Sigmoid colon (tissue), 7 donors: ENCODE results near the gene RAB36. TPM values are rescaled to one million over a fixed set of nuclear protein-coding genes. Genes with fewer than 3 reads are reported as not detected.

Experiments
- DNase-seq: peaks from one replicate; pipeline ENCODE4 v3.0.0-alpha.2; 2019
- H3K27ac ChIP-seq, 4 donors: fragments of 200-600 bp; sonication (generic); one replicate each; pipeline ENCODE4 v1.5.1; 2016 to 2019; ENCODE audit warnings: mild to moderate bottlenecking in 1 of 4
- H3K27me3 ChIP-seq, 3 donors: fragments of 200-600 bp; sonication (generic); one replicate each; pipeline ENCODE4 v1.5.1; 2019; ENCODE audit warnings: mild to moderate bottlenecking in 1 of 3
- H3K36me3 ChIP-seq, 4 donors: fragments of 200-600 bp; sonication (generic); one replicate each; pipeline ENCODE4 v1.5.1; 2016 to 2019
- H3K4me1 ChIP-seq, 4 donors: fragments of 200-600 bp; sonication (generic); one replicate each; pipeline ENCODE4 v1.5.1; 2017 to 2019
- H3K4me3 ChIP-seq, 4 donors: fragments of 200-600 bp; sonication (generic); one replicate each; pipeline ENCODE4 v1.5.1; 2017 to 2019; ENCODE audit warnings: mild to moderate bottlenecking in 2 of 4, moderate library complexity in 1 of 4
- H3K9me3 ChIP-seq, 4 donors: fragments of 200-600 bp in 3 of 4; sonication (generic) in 3 of 4; one replicate each; pipeline versions ENCODE4 v1.5.1 to v1.6.1; 2013 to 2019
- EP300 ChIP-seq, 4 donors: sonication (generic); formaldehyde crosslinking; IDR thresholded peaks; one replicate each; pipeline ENCODE4 v1.6.1; 2017; ENCODE audit warnings: antibody characterized with exemption in 4 of 4
- POLR2A ChIP-seq, 2 donors: fragments of 450-650 bp; IDR thresholded peaks; one replicate each; pipeline ENCODE4 v1.6.1; 2016; ENCODE audit warnings: antibody characterized with exemption in 2 of 2, mild to moderate bottlenecking in 2 of 2, moderate library complexity in 2 of 2
- POLR2AphosphoS5 ChIP-seq, 4 donors: sonication (generic); formaldehyde crosslinking; IDR thresholded peaks; one replicate each; pipeline ENCODE4 v1.6.1; 2017; ENCODE audit warnings: antibody characterized with exemption in 4 of 4
- WGBS, 2 donors: extraction: QIAGEN DNeasy Blood & Tissue Kit; methylation state at CpG; one replicate each; pipeline ENCODE4 v1.1.7; 2013; 5-methylcytosine and 5-hydroxymethylcytosine counted together
- intact Hi-C: fragments of 100-400 bp; cut with DNase I; formaldehyde crosslinking; loops from one replicate; pipeline ENCODE4 v1.15.1; 2023
- polyA plus RNA-seq, 3 donors: library from polyadenylated mRNA; stranded (reverse); fragments of 200-250 nt; gene quantifications; one replicate each; pipeline ENCODE4 v1.2.3, GENCODE V29; 2013
- total RNA-seq, 4 donors: library from RNA; depleted of rRNA; stranded (reverse); fragments of >200 nt; gene quantifications; one replicate each; pipeline ENCODE4 v1.1.0, GENCODE V29; 2016
- TF ChIP-seq, protein P1 (sequence below), 4 experiments: fragments of 450-650 bp in 3 of 4; fragments of 200-600 bp in 1 of 4; IDR thresholded peaks; one replicate each; pipeline ENCODE4 v1.5.1; 2016 to 2019; ENCODE audit warnings: antibody characterized with exemption in 4 of 4, mild to moderate bottlenecking in 3 of 4, moderate library complexity in 2 of 4
- donor health status: healthy with polysubstance abuse.
- donor health status: Bipolar disorder and iron deficiency.
- donor health status: healthy.

RAB36 gene
- total and polyA plus RNA-seq, 7 donors = 0.23 to 5.3 (median 2.1) TPM

DNA sequence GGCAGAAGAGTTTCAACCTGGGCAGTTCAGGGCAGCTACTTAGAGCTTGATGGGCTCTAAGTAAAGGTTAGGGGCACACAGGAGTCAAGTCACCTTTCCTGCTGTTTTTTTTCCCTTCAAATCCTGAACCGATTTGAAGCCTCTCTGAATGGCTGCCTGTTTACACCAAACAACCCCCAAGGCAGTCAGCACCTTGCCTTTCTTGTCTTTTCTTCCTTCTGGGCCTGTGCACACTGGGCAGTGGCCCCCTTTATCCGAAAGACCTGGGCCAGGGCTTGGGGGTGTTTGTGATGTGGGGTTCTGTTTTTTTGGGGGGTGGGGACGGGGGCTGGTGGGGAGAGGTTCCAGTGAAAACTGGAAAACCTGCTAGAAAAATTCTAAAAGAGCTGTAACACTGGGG is 7.8 kb upstream of the RAB36 start:
- no peak overlapping the region for H3K4me3 ChIP-seq
- H3K9me3 ChIP-seq = no peaks in the 10 kb centered on the region
- no peaks in the 10 kb centered on the region for H3K36me3 ChIP-seq
- H3K4me1 ChIP-seq = peaks cover 0 to 12% (median 11%) of the 10 kb centered on the region in 4 donors
- 51 to 67% methylated on average over 3 of the region's 3 CpGs for WGBS, 2 donors
- no peak overlapping the region for H3K27ac ChIP-seq
- H3K27me3 ChIP-seq = no peaks in the 10 kb centered on the region
- intact Hi-C loops = no loop called here
- no peak for TF ChIP-seq EP300 (IDR thresholded peaks at IDR 0.05)
- TF ChIP-seq, protein P1, sequence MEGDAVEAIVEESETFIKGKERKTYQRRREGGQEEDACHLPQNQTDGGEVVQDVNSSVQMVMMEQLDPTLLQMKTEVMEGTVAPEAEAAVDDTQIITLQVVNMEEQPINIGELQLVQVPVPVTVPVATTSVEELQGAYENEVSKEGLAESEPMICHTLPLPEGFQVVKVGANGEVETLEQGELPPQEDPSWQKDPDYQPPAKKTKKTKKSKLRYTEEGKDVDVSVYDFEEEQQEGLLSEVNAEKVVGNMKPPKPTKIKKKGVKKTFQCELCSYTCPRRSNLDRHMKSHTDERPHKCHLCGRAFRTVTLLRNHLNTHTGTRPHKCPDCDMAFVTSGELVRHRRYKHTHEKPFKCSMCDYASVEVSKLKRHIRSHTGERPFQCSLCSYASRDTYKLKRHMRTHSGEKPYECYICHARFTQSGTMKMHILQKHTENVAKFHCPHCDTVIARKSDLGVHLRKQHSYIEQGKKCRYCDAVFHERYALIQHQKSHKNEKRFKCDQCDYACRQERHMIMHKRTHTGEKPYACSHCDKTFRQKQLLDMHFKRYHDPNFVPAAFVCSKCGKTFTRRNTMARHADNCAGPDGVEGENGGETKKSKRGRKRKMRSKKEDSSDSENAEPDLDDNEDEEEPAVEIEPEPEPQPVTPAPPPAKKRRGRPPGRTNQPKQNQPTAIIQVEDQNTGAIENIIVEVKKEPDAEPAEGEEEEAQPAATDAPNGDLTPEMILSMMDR (IDR thresholded peaks at IDR 0.05) = no peak
- no peak for DNase-seq

DNA sequence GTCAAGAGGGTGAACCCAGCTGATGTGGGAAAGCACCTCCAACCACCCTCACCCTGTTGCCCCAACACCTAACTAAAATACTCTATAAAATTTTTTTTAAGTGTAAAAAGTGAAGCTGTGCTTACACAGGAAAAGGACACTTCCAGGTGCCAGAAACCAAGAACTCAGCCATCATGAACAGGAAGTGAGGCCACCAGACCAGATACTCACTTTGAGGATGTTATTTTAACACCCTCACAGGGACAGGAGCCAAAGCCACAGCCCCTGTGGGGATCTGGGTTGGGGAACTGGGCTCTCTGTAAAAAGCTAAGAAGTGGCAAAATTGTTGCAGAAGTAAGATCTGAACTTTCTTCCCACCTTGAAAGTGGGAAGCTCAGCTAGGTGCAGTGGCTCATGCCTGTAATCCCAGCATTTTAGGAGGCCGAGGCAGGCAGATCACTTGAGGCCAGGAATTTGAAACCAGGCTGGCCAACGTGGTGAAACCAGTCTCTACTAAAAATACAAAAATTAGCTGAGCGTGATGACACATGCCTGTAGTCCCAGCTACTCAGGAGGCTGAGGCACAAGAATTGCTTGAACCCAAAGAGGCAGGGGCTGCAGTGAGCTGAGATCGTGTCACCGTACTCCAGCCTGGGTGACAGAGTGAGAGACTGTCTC is 7.2 kb upstream of the RAB36 start:
- peaks cover 0 to 14% (median 13%) of the 10 kb centered on the region in 4 donors for H3K4me1 ChIP-seq
- TF ChIP-seq, protein P1 (IDR thresholded peaks at IDR 0.05) = no peak
- TF ChIP-seq EP300 (IDR thresholded peaks at IDR 0.05) (no peak), POLR2A (IDR thresholded peaks at IDR 0.05) (no peak), POLR2AphosphoS5 (IDR thresholded peaks at IDR 0.05) (no peak)
- no peaks in the 10 kb centered on the region for H3K36me3 ChIP-seq
- intact Hi-C loops = no loop called here
- H3K9me3 ChIP-seq = no peaks in the 10 kb centered on the region
- DNase-seq = no peak
- H3K4me3 ChIP-seq = no peak overlapping the region
- no peak overlapping the region for H3K27ac ChIP-seq
- no peaks in the 10 kb centered on the region for H3K27me3 ChIP-seq
- 53 to 82% methylated on average over 5 of the region's 5 CpGs for WGBS, 2 donors

DNA sequence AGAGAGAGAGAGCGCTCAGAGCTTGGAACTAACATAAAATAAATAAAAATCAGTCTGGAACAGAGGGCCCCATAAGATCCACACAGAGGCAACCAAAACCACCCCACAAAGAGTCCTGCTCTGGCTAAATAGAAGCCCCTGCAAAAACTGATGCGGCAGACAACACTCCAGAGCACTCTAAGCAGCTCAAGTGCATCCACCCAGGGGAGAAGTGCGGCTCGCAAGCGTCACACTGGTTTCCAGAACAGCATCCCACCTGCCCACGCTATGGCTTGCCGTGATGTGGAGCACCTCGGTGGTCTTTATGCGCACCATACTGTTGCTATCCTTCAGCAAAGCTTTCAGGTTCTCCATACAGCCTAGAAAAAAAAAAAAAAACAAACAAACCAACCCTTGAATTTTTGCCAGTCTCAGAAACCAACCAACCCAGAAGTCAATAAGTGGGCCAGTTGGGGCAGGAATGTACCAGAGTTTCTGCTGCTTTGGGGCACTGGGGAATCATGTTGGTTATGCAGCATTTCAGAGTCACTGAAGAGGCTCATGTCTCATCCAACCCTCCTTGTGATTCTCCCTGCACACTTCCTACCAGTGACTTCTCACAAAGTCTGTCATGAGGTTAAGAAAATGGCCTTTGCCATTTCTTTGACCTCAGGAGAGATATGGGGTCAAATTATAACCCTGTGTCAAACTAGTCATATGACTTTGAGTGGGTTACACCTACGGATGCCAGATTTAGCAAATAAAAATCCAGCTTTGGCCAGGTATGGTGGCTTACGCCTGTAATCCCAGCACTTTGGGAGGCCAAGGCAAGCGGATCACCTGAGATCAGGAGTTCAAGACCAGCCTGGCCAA is 6.5 kb upstream of the RAB36 start:
- peaks cover 0 to 14% (median 13%) of the 10 kb centered on the region in 4 donors for H3K4me1 ChIP-seq
- H3K9me3 ChIP-seq = no peaks in the 10 kb centered on the region
- TF ChIP-seq EP300 (IDR thresholded peaks at IDR 0.05) (no peak), POLR2A (IDR thresholded peaks at IDR 0.05) (no peak)
- H3K4me3 ChIP-seq = no peak overlapping the region
- WGBS, 2 donors = 94 to 95% methylated on average over 12 of the region's 12 CpGs
- H3K27ac ChIP-seq = no peak overlapping the region
- no peaks in the 10 kb centered on the region for H3K27me3 ChIP-seq
- no peaks in the 10 kb centered on the region for H3K36me3 ChIP-seq
- DNase-seq = no peak
- intact Hi-C loops = no loop called here

DNA sequence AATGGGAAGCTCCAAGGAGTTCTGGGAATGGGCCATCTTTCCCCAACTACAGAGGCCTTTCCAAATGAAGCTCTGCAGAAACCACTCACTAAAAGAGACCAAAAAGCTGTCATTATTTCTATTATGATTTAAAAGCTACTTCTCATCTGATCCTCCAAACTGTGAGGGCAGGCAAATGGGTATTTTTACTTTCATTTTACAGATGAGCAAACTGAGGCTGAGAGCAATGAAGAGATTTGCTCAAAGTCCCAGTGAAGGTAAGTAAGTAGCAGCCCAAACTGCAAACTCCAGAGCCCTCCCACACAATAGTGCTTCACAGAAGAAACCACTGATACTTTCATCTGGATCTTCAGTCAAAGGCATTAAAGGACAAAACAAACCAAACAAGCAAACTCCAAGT is 4.9 kb upstream of the RAB36 start:
- intact Hi-C loops = no loop called here
- TF ChIP-seq POLR2AphosphoS5 (IDR thresholded peaks at IDR 0.05) (no peak), POLR2A (IDR thresholded peaks at IDR 0.05) (no peak), EP300 (IDR thresholded peaks at IDR 0.05) (no peak)
- TF ChIP-seq, protein P1 (IDR thresholded peaks at IDR 0.05) = no peak
- no peak overlapping the region for H3K27ac ChIP-seq
- no peak overlapping the region for H3K4me3 ChIP-seq
- no peak for DNase-seq
- H3K36me3 ChIP-seq = no peaks in the 10 kb centered on the region
- H3K4me1 ChIP-seq = peaks cover 0 to 25% (median 23%) of the 10 kb centered on the region in 4 donors
- no peaks in the 10 kb centered on the region for H3K27me3 ChIP-seq
- no peaks in the 10 kb centered on the region for H3K9me3 ChIP-seq

DNA sequence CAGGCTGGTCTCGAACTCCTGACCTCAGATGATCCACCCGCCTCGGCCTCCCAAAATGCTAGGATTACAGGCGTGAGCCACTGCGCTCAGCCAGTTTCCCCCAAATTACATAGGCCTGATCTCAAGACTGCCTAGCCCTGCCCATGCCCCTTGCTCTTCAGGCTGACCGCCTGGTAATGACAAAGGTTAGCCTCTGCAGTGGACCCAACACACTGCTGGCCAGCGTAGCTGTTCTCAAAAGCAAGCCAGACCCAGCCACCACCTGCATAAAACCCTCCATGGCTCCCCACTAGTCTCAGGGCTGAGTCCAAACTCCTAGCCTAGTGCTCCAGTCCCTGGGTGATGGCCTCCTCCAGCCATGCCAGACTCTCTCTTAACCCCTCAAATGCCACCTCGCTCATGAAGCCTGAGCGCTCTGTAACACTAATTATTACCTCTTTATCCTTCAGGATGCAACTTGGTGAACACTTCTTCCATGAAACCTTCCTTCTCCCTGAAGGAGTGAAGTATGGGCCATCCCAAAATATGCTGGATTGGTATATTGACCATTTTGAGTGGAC is 2.7 kb upstream of the RAB36 start:
- peaks cover 0 to 45% (median 32%) of the 10 kb centered on the region in 4 donors for H3K4me1 ChIP-seq
- 79 to 86% methylated on average over 9 of the region's 9 CpGs for WGBS, 2 donors
- TF ChIP-seq EP300 (IDR thresholded peaks at IDR 0.05) (no peak), POLR2A (IDR thresholded peaks at IDR 0.05) (no peak), POLR2AphosphoS5 (IDR thresholded peaks at IDR 0.05) (no peak)
- TF ChIP-seq, protein P1 (IDR thresholded peaks at IDR 0.05) = no peak
- DNase-seq = no peak
- no peaks in the 10 kb centered on the region for H3K36me3 ChIP-seq
- peak overlapping the region in 2 of 4 donors; percentile 23 to 52 for H3K27ac ChIP-seq
- peak overlapping the region in 1 of 4 donors; percentile 35 for H3K4me3 ChIP-seq
- intact Hi-C loops = no loop called here
- H3K27me3 ChIP-seq = no peaks in the 10 kb centered on the region
- H3K9me3 ChIP-seq = no peaks in the 10 kb centered on the region
